ENCODE results near the gene CXCL11.
"Not testable (repeated sequence)": the region's sequence is repeated elsewhere in the genome, so short reads cannot be mapped to it uniquely, and the experiment has no call there.

- not testable (repeated sequence) for TF ChIP-seq CTCF (conservative IDR thresholded peaks at IDR 0.05; ENCODE audit: low read depth, low read length); EZH2 (IDR thresholded peaks at IDR 0.05; ENCODE audit: borderline replicate concordance, low read depth, low read length, poor library complexity, severe bottlenecking)
Observed at GRCh38 chr4:76044686-76045085, 8.8 kb upstream of the CXCL11 start.
